ENCODE results near the gene RPH3AL. TPM values are rescaled to one million over a fixed set of nuclear protein-coding genes. Genes with fewer than 3 reads are reported as not detected.

The RPH3AL gene
- total and polyA plus RNA-seq, 2 of the 8 experiments (the other 6 are each of a cell fraction or from before 2014, with no cell fraction given) = 5.6 to 5.8 TPM

DNA sequence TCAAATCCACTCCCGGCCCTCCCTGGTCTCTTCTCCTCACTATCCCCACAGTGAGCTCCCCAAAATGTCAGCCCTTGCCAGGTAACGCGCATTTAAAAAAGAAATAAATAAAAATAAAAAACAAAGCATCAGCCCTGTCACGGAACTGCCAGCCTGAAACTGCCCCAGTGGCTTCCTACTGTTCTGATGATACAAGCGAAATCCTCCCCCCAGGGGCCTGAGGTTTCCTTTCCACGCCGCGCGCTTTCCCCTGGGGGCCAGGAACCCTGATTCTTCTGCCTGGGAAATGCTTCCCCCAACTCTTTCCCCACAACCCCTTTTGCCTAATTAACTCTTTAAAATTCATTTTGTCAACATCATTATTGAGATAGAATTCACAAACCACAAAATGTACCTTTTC is 12.2 kb upstream of the RPH3AL start:
- Histone ChIP-seq H3K23ac (ENCODE audit: insufficient read length) (no peak overlapping the region), H3K18ac (ENCODE audit: extremely low read depth, low read length) (no peak overlapping the region), H4K91ac (replicated peaks; ENCODE audit: insufficient read length, low read length) (no peak overlapping the region), H3K23me2 (ENCODE audit: low read depth, low read length) (no peaks in the 10 kb centered on the region), H3K9me3 (ENCODE audit: insufficient read depth in 2 of 2, low read depth in 1 of 2, low read length in 1 of 2) (peaks cover 0 to 4% of the 10 kb centered on the region in 2 experiments; a peak in 1 of 4 replicates), H3K36me3 (ENCODE audit: control insufficient read depth in 2 of 4, insufficient read depth in 4 of 4, low read length in 3 of 4) (no peaks in the 10 kb centered on the region), H2BK12ac (ENCODE audit: low read depth, low read length) (no peak overlapping the region), H4K5ac (ENCODE audit: insufficient read length, low read depth, low read length) (no peak overlapping the region), H2BK120ac (replicated peaks; ENCODE audit: low read depth, low read length) (no peak overlapping the region), H2BK15ac (ENCODE audit: low read length) (no peak overlapping the region), H3K27me3 (replicated peaks in 1 of 4; ENCODE audit: control insufficient read depth in 3 of 4, extremely low read depth in 1 of 4, insufficient read depth in 3 of 4, low read length in 3 of 4) (no peaks in the 10 kb centered on the region), H3K79me2 (ENCODE audit: control insufficient read depth in 1 of 2, insufficient read depth in 2 of 2, low read length in 2 of 2) (no peaks in the 10 kb centered on the region), H3K4ac (replicated peaks; ENCODE audit: insufficient read length, low read depth, low read length) (no peak overlapping the region), H3K79me1 (ENCODE audit: low read depth, low read length) (no peaks in the 10 kb centered on the region), H2AFZ (ENCODE audit: low read length) (no peak overlapping the region), H4K20me1 (replicated peaks in 1 of 2; ENCODE audit: control insufficient read depth in 1 of 2, insufficient read depth in 2 of 2, low read length in 2 of 2) (no peaks in the 10 kb centered on the region), H4K8ac (ENCODE audit: extremely low read depth, insufficient read depth, low read length) (no peak overlapping the region), H3K4me1 (replicated peaks in 1 of 4; ENCODE audit: control insufficient read depth in 3 of 4, insufficient read depth in 4 of 4, low read length in 3 of 4) (no peaks in the 10 kb centered on the region), H2BK20ac (ENCODE audit: low read length) (no peak overlapping the region), H3K14ac (ENCODE audit: insufficient read length) (no peak overlapping the region), H3K4me3 (ENCODE audit: extremely low read depth in 1 of 4, insufficient read depth in 2 of 4, low read depth in 3 of 4, low read length in 4 of 4) (no peak overlapping the region), H3K4me2 (ENCODE audit: insufficient read depth in 1 of 2, low read depth in 2 of 2, low read length in 2 of 2) (no peak overlapping the region), H3K9ac (replicated peaks in 1 of 4; ENCODE audit: extremely low read depth in 1 of 4, low read depth in 3 of 4, low read length in 3 of 4) (no peak overlapping the region), H2AK5ac (ENCODE audit: low read depth, low read length) (no peak overlapping the region), H3K27ac (ENCODE audit: low read depth, low read length) (no peak overlapping the region), H2BK5ac (ENCODE audit: low read depth, low read length) (no peak overlapping the region), H3K56ac (replicated peaks; ENCODE audit: insufficient read length, low read depth, low read length) (no peak overlapping the region)
- POLR2A ChIA-PET (ENCODE audit: partially characterized antibody) = interaction anchor here (2.4 kb wide), 1 partner anchor 12 kb away, joined by 7 read pairs; the partner anchor contains the start of gene RPH3AL
- CTCF ChIA-PET (ENCODE audit: partially characterized antibody) = interaction anchor here (1.0 kb wide), 1 partner anchor 14 kb away, joined by 3 read pairs; no protein-coding TSS in a partner anchor
- FAIRE-seq (no peak), DNase-seq (ENCODE audit: low read depth in 1 of 2, low spot score in 2 of 2) (no peak)
- 88% methylated on average over 9 of the region's 9 CpGs; no CpG with 5 or more reads in 1 of the 2 experiments for WGBS, 2 experiments (ENCODE audit: extremely low coverage in 1 of 2, insufficient coverage in 1 of 2, insufficient read length in 1 of 2, insufficient replicate concordance in 2 of 2, low coverage in 1 of 2, low lambda C conversion rate in 2 of 2, missing lambda C conversion rate in 1 of 2)
- TF ChIP-seq TAF7 (optimal IDR thresholded peaks at IDR 0.05; ENCODE audit: borderline replicate concordance, low read depth, low read length) (no peak), RFX5 (IDR thresholded peaks at IDR 0.05; ENCODE audit: borderline replicate concordance, low read depth, low read length) (no peak), JUND (IDR thresholded peaks at IDR 0.05; ENCODE audit: low read length) (no peak), BCL11A (IDR thresholded peaks at IDR 0.05; ENCODE audit: low read depth in 2 of 2, low read length in 2 of 2) (no peak), CBX5 (IDR thresholded peaks at IDR 0.05; ENCODE audit: low read depth, low read length) (no peak), SP2 (IDR thresholded peaks at IDR 0.05; ENCODE audit: low read length) (no peak), ZNF274 (IDR thresholded peaks at IDR 0.05; ENCODE audit: borderline replicate concordance, extremely low read depth, low read length) (no peak), PHF8 (conservative IDR thresholded peaks at IDR 0.05; ENCODE audit: low read depth, low read length) (no peak), SP1 (IDR thresholded peaks at IDR 0.05; ENCODE audit: low read depth, low read length) (no peak), KDM1A (IDR thresholded peaks at IDR 0.05; ENCODE audit: borderline replicate concordance, low read length) (no peak), KDM4A (IDR thresholded peaks at IDR 0.05; ENCODE audit: low read depth, low read length, severe bottlenecking) (no peak), SRF (IDR thresholded peaks at IDR 0.05; ENCODE audit: low read depth, low read length) (no peak), EZH2 (IDR thresholded peaks at IDR 0.05; ENCODE audit: low read depth, low read length, severe bottlenecking) (no peak), MAFK (IDR thresholded peaks at IDR 0.05; ENCODE audit: low read depth, low read length) (no peak), BACH1 (IDR thresholded peaks at IDR 0.05; ENCODE audit: low read length) (no peak), GTF2F1 (IDR thresholded peaks at IDR 0.05; ENCODE audit: borderline replicate concordance, low read depth, low read length) (no peak)

Data from H1 (cell line).